Fibroblast of the aortic adventitia (primary cell): ENCODE results near the gene GNB1. TPM values are rescaled to one million over a fixed set of nuclear protein-coding genes. Genes with fewer than 3 reads are reported as not detected.

ENCODE experiments used
- DNase-seq: peaks from one replicate; pipeline ENCODE4 v3.0.0-alpha.2; 2010; ENCODE audit warnings: low read depth
- H3K4me3 ChIP-seq: 2 replicates; pipeline ENCODE4 v1.5.1; 2011; ENCODE audit warnings: low read depth, mild to moderate bottlenecking, control low read depth, low read length, moderate library complexity
- CTCF ChIP-seq: IDR thresholded peaks from 2 replicates; pipeline ENCODE4 v1.5.1; 2011; ENCODE audit warnings: mild to moderate bottlenecking, low read length, control low read depth, inconsistent platforms; ENCODE audit not compliant: insufficient read depth
- total RNA-seq: library from RNA; depleted of rRNA; stranded (reverse); fragments of >200 nt; gene quantifications from 2 replicates; pipeline ENCODE4 v1.2.3, GENCODE V29; 2012; ENCODE audit warnings: low replicate concordance

The GNB1 gene
- total RNA-seq, 1 donor = 108 TPM

- no peak overlapping the region for H3K4me3 ChIP-seq
- no peak for DNase-seq
- no peak for TF ChIP-seq CTCF
These were observed 102.8 kb downstream of the GNB1 start for GRCh38 chr1:1788136-1788535.

GRCh38 chr1:1786836-1787605 is 103.9 kb downstream of the GNB1 start:
- TF ChIP-seq CTCF = no peak
- DNase-seq = no peak
- H3K4me3 ChIP-seq = no peak overlapping the region

GRCh38 chr1:1785666-1786065 is 105.2 kb downstream of the GNB1 start:
- TF ChIP-seq CTCF = no peak
- no peak overlapping the region for H3K4me3 ChIP-seq
- DNase-seq = no peak

- no peak for TF ChIP-seq CTCF
- no peak overlapping the region for H3K4me3 ChIP-seq
- no peak for DNase-seq
These were observed 106.0 kb downstream of the GNB1 start for GRCh38 chr1:1784933-1785332.

GRCh38 chr1:1783320-1783719 is 107.6 kb downstream of the GNB1 start:
- no peak overlapping the region for H3K4me3 ChIP-seq
- no peak for DNase-seq
- TF ChIP-seq CTCF = no peak

GRCh38 chr1:1782399-1783221 is 108.3 kb downstream of the GNB1 start:
- TF ChIP-seq CTCF = no peak
- DNase-seq = peak; percentile 76
- peak overlapping the region; percentile 32 for H3K4me3 ChIP-seq
